Measurements from ENCODE around the gene FASTKD2.

DNA sequence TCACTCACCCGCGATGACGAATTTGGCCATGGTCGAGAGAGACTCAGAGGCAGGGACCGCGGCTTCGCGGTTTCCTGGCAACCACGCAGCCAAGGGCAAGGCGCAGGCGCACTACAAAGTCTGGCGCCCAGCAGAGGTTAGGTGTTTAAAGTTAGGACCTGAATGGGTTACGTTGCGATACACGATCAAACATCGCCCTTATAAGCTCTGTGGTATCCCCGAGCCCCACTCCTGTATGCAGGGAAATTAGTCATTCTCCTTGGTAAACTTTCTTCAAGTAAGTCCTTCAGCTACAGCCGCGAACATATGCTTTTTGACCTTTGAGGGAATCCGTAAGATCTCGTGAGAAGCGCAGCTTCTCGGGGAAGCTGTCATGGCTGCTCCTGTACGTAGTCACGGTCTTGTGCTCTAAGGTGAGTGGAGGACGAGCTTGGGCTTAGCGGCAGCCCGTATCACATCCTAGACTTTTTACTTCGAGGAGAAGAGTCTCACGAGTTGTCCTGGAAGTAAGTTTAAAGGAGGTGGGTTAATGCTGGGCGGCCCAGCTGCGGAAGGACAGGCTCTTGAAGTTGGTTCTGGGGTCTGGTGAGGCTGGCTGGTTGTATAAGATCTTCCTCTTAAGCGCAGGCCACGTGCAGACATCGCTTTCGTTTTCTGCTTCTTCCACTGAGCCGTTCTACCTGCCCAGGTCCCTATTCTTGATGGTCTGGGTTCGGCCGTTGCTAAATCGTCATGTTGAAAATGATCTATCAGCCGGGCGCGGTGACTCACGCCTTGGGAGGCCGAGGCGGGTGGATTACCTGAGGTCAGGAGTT is at the start of gene FASTKD2, which contains the start of gene MDH1B:
- no peak for TF ChIP-seq EZH2phosphoT487 (IDR thresholded peaks at IDR 0.05; ENCODE audit: borderline replicate concordance, low read length)
- TF ChIP-seq, protein P1, sequence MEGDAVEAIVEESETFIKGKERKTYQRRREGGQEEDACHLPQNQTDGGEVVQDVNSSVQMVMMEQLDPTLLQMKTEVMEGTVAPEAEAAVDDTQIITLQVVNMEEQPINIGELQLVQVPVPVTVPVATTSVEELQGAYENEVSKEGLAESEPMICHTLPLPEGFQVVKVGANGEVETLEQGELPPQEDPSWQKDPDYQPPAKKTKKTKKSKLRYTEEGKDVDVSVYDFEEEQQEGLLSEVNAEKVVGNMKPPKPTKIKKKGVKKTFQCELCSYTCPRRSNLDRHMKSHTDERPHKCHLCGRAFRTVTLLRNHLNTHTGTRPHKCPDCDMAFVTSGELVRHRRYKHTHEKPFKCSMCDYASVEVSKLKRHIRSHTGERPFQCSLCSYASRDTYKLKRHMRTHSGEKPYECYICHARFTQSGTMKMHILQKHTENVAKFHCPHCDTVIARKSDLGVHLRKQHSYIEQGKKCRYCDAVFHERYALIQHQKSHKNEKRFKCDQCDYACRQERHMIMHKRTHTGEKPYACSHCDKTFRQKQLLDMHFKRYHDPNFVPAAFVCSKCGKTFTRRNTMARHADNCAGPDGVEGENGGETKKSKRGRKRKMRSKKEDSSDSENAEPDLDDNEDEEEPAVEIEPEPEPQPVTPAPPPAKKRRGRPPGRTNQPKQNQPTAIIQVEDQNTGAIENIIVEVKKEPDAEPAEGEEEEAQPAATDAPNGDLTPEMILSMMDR (conservative IDR thresholded peaks at IDR 0.05; ENCODE audit: low read depth, low read length): no peak
